ENCODE measurements around the gene PI4KA.
"Not testable (repeated sequence)": the region's sequence is repeated elsewhere in the genome, so short reads cannot be mapped to it uniquely, and the experiment has no call there.

- not testable (repeated sequence) for TF ChIP-seq CTCF (conservative IDR thresholded peaks at IDR 0.05; ENCODE audit: low read depth, low read length); EZH2 (IDR thresholded peaks at IDR 0.05; ENCODE audit: borderline replicate concordance, low read depth, low read length, poor library complexity, severe bottlenecking)
Measured at GRCh38 chr22:20713116-20713515, 145.5 kb downstream of the PI4KA start.
